Measurements from ENCODE around the gene LIG1.

- TF ChIP-seq, protein P1, sequence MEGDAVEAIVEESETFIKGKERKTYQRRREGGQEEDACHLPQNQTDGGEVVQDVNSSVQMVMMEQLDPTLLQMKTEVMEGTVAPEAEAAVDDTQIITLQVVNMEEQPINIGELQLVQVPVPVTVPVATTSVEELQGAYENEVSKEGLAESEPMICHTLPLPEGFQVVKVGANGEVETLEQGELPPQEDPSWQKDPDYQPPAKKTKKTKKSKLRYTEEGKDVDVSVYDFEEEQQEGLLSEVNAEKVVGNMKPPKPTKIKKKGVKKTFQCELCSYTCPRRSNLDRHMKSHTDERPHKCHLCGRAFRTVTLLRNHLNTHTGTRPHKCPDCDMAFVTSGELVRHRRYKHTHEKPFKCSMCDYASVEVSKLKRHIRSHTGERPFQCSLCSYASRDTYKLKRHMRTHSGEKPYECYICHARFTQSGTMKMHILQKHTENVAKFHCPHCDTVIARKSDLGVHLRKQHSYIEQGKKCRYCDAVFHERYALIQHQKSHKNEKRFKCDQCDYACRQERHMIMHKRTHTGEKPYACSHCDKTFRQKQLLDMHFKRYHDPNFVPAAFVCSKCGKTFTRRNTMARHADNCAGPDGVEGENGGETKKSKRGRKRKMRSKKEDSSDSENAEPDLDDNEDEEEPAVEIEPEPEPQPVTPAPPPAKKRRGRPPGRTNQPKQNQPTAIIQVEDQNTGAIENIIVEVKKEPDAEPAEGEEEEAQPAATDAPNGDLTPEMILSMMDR (conservative IDR thresholded peaks at IDR 0.05; ENCODE audit: low read depth in 2 of 2), result no peak
- TF ChIP-seq, protein P2, sequence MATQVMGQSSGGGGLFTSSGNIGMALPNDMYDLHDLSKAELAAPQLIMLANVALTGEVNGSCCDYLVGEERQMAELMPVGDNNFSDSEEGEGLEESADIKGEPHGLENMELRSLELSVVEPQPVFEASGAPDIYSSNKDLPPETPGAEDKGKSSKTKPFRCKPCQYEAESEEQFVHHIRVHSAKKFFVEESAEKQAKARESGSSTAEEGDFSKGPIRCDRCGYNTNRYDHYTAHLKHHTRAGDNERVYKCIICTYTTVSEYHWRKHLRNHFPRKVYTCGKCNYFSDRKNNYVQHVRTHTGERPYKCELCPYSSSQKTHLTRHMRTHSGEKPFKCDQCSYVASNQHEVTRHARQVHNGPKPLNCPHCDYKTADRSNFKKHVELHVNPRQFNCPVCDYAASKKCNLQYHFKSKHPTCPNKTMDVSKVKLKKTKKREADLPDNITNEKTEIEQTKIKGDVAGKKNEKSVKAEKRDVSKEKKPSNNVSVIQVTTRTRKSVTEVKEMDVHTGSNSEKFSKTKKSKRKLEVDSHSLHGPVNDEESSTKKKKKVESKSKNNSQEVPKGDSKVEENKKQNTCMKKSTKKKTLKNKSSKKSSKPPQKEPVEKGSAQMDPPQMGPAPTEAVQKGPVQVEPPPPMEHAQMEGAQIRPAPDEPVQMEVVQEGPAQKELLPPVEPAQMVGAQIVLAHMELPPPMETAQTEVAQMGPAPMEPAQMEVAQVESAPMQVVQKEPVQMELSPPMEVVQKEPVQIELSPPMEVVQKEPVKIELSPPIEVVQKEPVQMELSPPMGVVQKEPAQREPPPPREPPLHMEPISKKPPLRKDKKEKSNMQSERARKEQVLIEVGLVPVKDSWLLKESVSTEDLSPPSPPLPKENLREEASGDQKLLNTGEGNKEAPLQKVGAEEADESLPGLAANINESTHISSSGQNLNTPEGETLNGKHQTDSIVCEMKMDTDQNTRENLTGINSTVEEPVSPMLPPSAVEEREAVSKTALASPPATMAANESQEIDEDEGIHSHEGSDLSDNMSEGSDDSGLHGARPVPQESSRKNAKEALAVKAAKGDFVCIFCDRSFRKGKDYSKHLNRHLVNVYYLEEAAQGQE (IDR thresholded peaks at IDR 0.05; ENCODE audit: unreplicated experiment), result no peak
- no peak for TF ChIP-seq EZH2 (IDR thresholded peaks at IDR 0.05; ENCODE audit: low read depth, unreplicated experiment)
- TF ChIP-seq ZNF114 (CRISPR knock-in tag; IDR thresholded peaks at IDR 0.05), result no peak
- TF ChIP-seq JUNB (IDR thresholded peaks at IDR 0.05; ENCODE audit: unreplicated experiment), result no peak
- TF ChIP-seq POLR2AphosphoS5 (IDR thresholded peaks at IDR 0.05; ENCODE audit: low read depth), result no peak
- TF ChIP-seq ZNF331 (CRISPR knock-in tag; IDR thresholded peaks at IDR 0.05; ENCODE audit: low read depth), result no peak
- no peak for TF ChIP-seq EZH2phosphoT487 (IDR thresholded peaks at IDR 0.05; ENCODE audit: unreplicated experiment)
Measured at GRCh38 chr19:48081106-48081505, 89.0 kb downstream of the LIG1 start.
